HG02870 (cell line): ENCODE results near the gene NOTCH1.
"Not testable (repeated sequence)": the region's sequence is repeated elsewhere in the genome, so short reads cannot be mapped to it uniquely, and the experiment has no call there.

Experiments
- ATAC-seq: cut with Tn5 transposase; IDR thresholded peaks from one replicate; pipeline ENCODE4 v1.9.1; 2021; ENCODE audit warnings: mild to moderate bottlenecking, moderate library complexity; ENCODE audit not compliant: unreplicated experiment

NOTCH1 gene

DNA sequence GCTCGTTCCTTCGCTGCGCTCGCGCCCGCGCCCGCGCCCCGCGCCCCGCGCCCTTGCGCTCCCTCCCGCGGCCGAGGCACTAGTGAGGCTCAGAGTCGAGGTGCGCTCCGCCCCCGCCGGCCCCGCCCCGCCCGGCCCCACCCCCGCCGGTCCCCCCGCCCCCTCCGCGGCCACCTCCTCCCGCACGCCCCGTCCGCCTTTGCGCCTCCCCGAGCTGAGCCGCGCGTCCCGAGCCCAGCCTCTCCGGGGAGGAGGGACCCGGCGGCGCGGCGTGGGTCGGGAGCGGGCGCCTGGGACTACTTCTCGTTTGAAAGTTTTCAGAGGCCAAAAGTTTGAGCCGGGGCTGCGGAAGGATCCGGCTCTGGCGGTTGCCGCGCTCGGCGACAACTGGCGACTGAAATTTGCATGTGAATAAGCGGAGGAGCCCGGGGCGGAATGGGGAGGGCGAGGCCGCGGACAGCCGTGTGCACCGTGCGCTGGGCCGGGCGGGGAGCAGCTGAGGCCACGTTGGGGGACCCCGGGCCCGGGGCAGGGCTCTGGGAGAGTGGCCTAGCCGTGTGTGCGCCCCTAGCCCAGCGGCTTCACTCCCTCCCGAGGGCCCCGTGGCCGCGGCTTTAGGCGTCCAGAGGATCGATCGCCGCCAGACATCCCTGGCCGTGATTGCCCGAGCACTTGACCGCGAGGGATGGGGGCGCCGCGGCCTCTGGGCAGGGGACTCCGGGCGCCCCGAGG lies at the start of gene NOTCH1:
Gene NOTCH1 (minus strand): TSS at position 84 of the 732 bp plus-strand sequence. CDS start 262 bp downstream, outside the sequence.
- ATAC-seq = peak; percentile 60

DNA sequence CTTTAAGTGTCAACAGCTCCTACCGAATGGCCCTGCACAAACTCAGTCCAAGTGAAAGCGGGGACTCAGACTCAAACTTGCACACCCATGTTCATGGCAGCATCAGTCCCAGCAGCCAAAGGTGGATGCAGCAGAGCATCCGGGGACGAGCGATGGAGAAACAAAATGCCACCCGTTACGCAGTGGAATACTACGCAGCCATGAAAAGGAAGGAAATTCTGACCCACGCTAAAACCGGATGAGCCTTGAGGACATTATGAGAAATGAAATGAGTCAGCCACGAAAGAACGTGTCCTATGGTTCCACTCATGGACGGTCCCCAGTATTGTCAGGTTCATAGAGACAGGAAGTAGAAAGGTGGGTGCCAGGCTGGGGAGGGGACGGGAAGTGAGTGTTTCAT lies 48.6 kb upstream of the NOTCH1 start:
- ATAC-seq = no peak

DNA sequence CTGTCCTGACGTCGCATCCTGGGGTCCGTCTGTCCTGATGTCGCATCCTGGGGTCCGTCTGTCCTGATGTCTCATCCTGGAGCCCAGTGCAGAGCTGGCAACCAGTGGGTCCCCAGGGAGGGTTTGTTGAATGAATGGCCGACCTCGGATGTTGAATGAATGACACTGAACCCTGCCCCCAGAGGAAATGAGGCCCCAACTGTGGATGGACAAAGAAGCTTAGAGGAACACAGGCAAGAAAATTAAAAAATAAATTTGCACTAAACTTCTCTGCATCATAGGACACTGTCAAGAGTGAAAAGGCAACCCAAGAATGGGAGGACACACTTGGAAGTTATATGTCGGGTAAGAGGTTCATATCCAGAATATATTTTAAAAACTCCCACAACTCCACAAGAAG lies 47.7 kb upstream of the NOTCH1 start:
- ATAC-seq = no peak

DNA sequence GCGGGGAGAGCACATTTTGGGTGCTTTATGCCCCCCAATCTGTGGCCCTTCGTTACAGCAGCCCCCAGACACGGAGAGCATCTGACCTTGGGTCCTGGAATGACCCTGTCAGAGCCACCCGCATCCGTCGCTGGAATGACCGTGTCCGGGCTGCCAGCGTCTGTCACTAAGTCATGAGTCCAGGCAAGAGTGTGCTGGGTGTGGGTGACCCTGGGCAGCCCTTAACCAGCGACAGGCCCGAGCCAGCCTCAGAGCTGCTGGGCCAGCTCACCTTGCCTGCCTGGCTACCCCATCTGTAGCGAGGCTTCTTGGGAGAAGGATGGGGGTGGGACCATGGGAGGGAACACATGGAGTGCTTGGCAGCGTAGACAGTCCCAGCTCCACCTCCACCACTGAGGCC lies 46.8 kb upstream of the NOTCH1 start:
- ATAC-seq = no peak

DNA sequence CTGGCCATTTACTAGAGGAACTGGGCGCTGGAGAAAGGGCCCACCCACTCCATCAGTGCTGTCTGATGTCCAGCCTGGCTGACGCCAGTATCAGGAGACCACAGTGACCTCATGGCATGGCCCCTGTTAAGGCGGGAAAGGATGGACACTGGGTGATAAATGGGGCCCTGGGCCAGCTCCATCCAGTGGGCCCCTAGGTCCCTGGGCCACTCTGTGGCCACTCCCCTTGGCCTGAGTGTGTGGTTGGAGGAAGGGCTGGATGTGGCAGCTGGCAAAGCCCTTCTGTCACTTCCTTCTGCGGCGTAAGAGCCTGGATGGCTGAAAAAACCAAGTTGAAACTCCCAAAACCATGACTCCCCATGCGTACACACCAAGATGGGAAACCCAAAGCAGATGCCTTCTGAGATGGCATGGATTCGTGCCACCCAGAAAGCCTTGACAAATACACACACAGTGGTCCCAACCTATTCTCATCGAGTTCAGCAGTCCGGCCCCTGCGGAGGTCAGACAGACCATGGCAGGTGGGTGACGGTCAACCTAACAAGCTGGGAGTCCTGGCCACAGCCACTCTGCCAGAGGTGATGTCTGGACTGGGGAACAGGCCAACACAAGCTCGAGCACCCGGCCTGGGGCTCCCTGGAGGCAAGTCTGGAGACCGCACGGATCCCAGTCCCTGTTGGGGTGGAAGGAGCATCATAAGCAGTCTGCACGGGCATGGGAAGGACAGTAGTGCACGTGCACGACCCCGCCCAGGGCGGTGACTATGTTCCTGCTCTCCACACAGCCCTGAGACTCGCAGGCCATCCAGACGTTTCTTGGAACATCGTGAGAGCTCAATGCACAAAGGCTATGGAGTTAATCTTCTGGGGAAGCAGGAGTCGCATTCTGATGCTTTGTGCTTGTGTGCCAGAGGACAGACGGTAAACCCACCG lies 45.2 kb upstream of the NOTCH1 start:
- no peak for ATAC-seq

DNA sequence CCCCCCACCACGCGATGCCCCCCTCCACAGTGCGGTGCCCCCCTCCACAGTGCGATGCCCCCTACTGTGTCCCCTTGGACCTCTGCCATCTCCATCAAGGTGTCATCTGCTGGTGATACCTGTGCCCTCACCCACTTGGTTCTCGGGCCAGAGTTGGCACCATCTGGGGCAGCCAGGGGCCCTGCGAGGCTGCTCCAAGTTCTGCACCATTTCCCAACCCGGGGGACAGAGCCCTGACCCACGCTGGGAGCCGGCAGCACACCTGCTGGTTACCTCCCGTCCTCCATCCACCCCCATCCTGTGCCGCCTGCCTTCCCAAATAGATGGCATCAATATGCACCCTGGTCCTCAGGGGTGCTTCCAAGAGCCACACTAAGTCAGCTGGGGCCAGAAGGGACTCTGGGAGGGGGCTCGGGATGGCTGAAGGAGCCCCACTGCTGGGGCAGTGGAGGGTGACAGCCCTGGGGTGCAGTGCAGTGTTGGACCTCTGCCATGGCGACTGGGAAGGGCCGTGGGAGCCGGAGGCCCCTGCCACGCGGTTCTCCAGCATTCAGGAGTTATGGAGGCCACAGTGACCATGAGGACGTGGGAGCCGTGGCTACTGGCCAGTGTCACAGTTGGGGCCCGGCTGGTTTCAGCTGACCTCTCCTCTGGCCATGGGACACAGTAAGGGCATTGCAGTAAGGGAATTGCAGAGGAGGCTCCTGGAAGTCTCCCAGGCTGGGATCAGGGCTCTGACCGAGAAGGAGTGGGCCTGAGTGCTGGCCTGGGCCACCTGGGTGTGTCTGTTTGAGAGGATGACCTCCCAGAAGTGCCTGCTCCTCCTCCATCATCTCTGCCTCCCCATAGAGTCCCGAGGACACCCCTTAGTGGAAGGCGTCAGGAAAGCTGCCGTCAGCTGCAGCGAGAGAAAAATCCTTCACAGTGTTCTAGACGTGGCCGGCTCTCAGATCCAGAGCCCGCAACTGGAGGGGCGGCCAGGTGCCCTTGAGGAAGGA lies 44.2 kb upstream of the NOTCH1 start:
- no peak for ATAC-seq

DNA sequence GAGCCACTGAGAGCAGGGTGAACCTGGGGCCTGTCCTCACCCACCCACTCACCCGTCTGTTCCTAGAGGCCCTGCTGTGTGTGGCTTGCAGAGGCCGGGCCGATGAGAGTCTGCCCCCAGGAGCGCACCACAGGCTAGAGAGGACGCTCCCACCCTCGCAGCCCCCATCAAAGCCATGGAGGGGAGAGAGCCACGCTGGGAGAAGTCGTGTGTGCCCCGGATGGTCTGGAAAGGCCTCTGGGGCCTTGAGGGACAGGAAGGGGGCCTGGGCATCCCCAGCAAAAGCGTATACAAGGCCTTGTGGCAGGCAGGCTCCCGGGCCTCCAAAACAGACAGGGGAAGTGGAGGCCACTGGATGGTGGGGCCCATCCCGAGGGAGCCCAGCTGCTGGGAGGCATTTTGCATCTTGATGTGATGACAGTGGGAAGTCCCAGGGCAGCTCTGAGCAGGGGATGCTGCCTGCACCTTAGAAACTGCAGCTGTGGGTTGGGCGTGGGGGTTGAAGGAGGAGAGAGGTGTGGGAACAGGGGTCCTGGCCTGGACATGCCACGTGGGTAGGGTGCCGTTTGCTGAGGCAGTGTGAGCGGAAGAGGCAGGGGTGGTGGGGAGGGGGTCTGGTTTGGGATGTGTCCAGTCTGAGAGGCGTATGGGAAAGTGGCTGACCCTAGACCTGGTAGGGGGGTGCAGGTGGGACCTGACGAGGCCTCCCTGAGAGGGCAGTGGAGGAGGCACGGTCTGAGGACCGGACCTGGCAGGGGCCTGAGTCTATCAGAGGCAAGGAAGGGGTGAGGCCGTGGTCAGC lies 43.0 kb upstream of the NOTCH1 start:
- ATAC-seq = no peak

DNA sequence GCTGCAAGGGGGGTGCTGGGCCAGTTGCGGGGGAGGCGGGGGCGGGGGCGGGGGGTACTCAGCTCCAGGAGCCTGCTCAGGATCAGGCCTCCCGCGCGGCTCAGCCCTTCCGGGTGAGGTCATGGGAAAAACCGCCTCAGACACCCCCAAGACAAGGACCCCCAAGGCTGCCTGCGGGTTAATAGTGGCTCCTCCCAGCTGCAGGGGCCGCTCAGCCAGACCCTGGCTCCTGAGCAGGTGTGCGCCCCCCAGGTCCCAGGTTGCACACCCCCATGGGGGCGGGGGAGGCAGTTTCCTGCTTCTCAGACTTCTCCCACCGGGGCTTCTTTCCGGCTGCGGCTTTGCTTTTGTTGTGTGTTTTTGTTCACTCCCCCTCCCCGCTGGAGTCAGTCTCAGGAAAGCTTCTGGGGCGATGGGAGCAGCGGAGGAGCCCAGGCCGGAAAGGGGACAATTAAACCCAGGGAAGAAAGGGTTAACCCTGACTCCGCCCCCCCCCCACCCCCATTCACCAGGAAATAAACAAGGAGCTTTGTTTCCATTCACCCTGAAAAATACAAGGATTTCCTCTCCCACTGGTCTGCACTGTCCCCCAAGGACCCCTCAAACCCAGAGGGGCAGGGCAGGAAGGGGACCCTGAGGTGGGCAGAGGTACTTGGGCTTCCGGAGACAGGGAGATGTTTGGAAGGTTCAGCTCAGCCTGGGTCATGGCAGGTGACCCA lies 42.3 kb upstream of the NOTCH1 start:
- no peak for ATAC-seq

DNA sequence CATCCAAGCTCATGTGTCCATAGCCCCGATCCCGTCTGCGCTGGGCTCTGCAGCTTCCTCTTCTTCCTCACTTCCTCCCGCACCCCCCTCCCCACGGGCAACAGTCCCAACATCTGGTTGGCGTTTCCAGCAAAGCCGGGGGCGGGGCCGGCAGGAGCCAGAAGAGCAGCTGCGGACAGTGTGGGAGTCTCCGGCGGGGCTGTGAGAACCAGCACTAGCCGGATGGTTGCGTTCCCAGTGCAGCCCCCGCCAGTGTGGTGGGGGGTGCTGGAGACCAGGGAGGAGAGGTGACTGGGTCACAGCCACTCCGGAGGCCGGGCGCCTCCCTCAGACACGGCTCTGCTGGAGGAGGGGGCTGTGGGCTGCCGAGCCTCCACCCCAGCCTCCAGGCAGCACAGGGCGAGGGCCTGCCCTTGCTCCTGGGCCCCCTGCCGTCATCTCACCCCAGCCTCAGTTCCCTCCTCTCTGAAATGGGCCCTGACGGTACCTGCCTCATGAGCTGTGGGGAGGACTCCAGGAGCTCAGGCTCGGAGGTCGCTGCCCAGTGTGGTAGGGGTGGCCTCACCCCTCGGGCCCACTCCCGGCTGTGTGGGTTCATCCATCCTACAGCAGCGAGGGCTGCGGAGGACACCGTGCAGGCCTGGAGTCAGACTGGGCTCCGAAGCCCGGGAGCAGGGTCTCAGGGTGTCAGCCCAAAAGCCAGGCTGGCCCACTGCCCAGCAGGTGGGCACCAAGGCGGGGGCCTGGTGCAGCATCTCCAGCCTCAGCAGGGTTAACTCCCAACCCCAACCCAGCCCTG lies 41.5 kb upstream of the NOTCH1 start:
- no peak for ATAC-seq

DNA sequence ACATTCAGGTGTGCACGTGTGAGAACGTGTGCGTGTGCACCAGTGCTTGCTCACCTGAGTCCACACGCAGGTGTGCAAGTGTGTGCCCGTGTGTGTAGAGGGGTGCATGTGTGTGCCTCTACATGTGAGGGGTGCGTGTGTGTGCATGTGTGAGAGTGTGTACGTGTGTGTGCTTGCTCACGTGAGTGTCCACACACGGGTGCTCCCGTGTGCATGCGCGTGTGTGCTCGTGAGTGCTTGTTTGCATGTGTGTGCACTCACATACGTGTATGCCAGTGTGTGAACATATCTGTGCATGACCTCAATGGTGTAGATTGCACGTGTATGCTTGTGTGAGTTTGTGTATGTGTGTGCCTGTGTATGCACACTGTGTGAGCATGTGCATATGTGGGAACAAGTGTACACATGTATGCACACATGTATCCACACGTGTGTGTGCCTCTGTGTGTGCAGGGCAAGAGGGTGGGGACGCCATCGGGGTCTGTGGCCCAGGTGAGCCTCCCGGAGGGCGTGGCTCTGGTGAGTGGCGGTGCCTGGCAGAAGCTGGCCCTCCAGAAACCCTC lies 40.6 kb upstream of the NOTCH1 start:
- no peak for ATAC-seq

DNA sequence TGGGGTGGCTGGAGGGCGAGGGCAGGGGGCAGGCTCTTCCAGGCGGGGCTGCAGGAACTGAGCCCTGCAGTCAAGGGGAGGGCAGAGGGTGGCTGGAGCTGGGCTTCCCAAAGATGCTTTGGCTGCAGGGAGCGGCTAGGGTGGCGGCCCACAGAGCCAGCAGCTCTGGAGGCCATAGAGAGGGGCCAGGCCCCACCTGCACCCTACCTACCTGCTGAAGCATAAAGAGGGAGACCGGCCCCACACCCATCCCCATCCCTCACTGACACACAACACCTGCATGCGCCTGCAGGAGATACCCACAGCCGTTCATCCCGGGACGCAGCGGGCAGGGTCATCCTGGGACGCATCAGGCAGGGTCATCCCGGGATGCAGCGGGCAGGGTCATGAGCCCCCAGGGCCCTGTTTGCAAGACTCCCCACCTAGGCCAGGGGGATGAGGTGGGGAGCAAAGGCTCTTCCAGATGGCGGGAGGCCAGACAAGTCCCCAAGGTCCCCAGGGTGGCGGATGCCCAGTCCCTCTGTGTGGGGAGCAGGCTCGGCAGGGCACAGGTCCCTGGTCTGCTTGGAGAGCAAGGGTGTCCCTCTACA lies 39.8 kb upstream of the NOTCH1 start:
- ATAC-seq = no peak

DNA sequence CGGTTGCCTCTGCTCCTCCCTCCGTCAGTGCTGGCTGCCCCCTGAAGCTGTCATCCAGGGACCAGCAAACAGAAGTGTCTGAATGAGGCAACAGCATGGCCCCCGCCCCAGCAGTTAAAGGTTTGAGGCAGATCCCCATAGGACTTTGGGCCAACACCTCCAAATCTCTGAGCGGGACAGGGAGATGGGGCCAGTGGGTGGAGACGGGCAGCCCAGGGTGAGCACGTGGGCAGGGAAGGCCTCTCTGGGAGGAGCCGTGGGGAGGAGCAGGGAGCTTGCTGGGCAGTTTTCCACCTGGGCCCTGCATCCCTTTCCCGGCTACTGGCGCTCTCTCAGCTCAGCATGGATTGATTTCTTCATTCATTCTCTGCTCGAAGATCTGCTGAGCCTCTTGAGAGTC lies 39.1 kb upstream of the NOTCH1 start:
- ATAC-seq = no peak

DNA sequence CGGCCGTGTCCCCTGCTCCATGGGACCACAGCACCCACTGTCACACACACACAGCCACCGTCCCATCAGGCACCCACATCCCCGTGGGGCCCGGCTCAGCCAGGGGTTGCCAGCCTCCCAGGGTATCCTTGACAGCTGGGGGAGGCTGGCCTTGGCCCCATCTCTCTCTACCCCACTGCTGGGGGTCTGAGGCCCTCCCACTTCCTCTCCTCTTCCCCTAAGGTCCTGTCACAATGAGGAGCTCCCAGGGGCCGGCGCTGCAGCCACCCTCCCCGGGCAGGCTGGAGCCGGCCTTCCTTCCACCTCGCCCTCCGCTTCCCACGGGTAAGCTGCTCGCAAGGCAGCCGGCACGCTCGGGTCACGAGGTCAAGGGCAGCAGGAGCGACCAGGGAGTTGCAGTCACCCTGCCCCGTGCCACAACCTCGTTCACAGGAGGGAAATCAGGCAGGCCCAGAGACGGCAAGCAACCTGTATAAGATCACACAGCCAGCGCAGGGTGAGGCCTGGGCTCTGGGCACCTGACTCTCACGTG lies 38.6 kb upstream of the NOTCH1 start:
- ATAC-seq = no peak

DNA sequence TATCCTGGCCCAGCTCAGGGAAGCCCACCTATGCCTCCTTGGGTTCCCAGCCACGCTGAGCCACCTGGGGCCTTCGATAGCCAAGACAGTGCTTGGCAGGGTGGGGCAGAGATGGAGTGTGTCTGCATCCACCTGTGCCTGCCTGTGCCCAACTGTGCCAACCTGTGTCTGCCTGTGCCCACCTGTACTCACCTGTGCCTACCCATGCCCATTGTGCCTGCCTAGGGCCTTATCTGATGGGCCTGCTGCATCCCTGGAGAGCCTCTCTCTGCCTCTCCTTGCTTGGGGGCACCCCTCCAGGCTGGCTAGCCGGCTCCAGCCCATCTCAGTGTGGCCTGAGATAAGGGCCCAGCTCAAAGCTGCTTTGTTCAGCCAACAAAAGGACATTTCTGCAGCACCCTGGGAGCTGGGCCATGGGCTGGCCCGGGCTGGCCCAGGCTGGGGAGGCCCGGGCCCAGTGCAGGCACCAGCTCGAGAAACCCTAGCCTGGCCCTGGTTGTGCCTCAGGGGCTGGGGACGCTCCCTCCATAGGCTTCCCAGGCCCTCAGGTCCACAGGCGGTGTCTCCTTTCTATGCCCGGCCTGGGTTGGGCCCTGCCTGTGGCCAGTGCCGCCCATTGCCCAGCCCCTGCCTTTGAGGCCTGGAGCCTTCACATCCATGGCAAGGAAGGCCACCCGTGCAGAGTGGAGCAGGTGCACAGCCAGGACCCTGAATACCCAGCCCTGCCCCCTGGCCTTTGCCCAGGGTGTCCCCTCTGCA lies 37.3 kb upstream of the NOTCH1 start:
- ATAC-seq = no peak

DNA sequence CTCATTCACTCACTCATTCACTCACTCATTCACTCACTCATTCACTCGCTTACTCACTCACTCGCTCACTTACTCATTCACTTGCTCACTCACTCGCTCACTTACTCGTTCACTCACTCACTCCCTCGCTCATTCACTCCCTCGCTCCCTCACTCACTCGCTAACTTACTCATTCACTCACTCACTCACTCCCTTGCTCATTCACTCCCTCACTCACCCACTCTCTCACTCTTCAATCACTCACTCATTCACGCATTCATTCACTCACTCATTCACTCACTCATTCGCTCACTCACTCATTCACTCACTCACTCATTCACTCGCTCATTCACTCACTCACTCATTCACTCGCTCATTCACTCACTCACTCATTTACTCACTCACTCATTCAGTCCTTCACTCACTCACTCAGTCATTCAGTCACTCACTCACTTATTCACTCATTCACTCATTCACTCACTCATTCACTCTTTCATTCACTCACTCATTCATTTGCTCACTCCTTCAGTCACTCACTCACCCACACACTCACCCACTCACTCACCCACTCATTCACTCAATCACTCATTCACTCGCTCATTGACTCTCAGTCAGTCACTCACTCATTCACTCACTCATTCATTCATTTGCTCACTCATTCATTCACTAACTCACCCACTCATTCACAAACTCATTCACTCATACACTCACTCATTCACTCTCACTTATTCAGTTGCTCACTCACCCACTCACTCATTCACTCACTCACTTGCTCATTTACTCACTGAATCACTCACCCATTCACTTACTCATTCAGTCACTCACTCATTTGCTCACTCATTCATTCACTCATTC lies 36.0 kb upstream of the NOTCH1 start:
- ATAC-seq = no peak

DNA sequence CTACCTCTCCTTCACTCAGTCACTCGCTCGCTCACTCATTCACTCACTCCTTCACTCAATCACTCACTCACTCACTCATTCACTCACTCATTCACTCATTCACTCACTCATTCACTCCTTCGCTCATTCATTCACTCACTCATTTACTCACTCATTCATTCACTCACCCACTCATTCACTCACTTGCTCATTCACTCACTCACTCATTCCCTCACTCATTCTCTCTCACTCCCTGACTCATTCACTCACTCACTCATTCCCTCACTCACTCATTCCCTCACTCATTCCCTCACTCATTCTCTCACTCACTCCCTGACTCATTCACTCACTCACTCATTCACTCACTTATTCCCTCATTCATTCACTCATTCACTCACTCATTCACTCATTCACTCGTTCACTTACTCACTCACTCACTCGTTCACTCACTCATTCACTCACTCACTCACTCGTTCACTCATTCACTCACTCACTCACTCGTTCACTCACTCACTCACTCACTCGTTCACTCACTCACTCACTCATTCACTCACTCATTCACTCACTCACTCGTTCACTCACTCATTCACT lies 33.9 kb upstream of the NOTCH1 start:
- ATAC-seq = not testable (repeated sequence)
